Erythroblast (primary cell): ENCODE results near the gene DNM2.

Experiments
- GATA1 ChIP-seq: IDR thresholded peaks from 2 replicates; pipeline ENCODE4 v1.6.1; 2011; ENCODE audit warnings: low read depth, mild to moderate bottlenecking, control low read depth, low read length, moderate library complexity
- POLR2A ChIP-seq: IDR thresholded peaks from 2 replicates; pipeline ENCODE4 v1.6.1; 2011; ENCODE audit warnings: mild to moderate bottlenecking, low read length

- TF ChIP-seq POLR2A (no peak), GATA1 (no peak)
These were observed 31.7 kb upstream of the DNM2 start for GRCh38 chr19:10686193-10686592.
